Fibroblast of skin of left biceps (primary cell): ENCODE results near the gene EEIG2.
"Not testable (repeated sequence)": the region's sequence is repeated elsewhere in the genome, so short reads cannot be mapped to it uniquely, and the experiment has no call there.

ENCODE experiments used
- DNase-seq, 2 experiments: peaks; one replicate each; pipeline ENCODE4 v3.0.0-alpha.2; 2013; ENCODE audit warnings: low read depth in 2 of 2

The EEIG2 gene

GRCh38 chr1:108559215-108560186, at the start of gene EEIG2:
TSS of gene EEIG2 (plus strand) at chr1:108560100. CDS start at chr1:108560429, 329 bp downstream.
- DNase-seq: peak; percentile 64 to 72

- no peak for DNase-seq
Observed at GRCh38 chr1:108511764-108512163, 48.1 kb upstream of the EEIG2 start.

- DNase-seq: peak in 1 of 2 experiments; percentile 4
Observed at GRCh38 chr1:108512239-108513043, 47.5 kb upstream of the EEIG2 start.

GRCh38 chr1:108513044-108513415, 46.9 kb upstream of the EEIG2 start:
- no peak for DNase-seq

- not testable (repeated sequence) for DNase-seq
Observed at GRCh38 chr1:108513914-108514313, 46.0 kb upstream of the EEIG2 start.

GRCh38 chr1:108517301-108517897, 42.5 kb upstream of the EEIG2 start:
- not testable (repeated sequence) for DNase-seq

- DNase-seq: no peak
Observed at GRCh38 chr1:108521990-108522393, 37.9 kb upstream of the EEIG2 start.

GRCh38 chr1:108523829-108524228, 36.1 kb upstream of the EEIG2 start:
- DNase-seq: no peak

GRCh38 chr1:108524676-108525075, 35.2 kb upstream of the EEIG2 start:
- DNase-seq: no peak

- no peak for DNase-seq
Observed at GRCh38 chr1:108527135-108527534, 32.8 kb upstream of the EEIG2 start.

GRCh38 chr1:108527837-108528236, 32.1 kb upstream of the EEIG2 start:
- no peak for DNase-seq

- DNase-seq: no peak
Observed at GRCh38 chr1:108531444-108531843, 28.5 kb upstream of the EEIG2 start.

GRCh38 chr1:108532730-108533129, 27.2 kb upstream of the EEIG2 start:
- DNase-seq: no peak

GRCh38 chr1:108533351-108534083, 26.4 kb upstream of the EEIG2 start:
- DNase-seq: no peak

- DNase-seq: no peak
Observed at GRCh38 chr1:108534759-108535158, 25.1 kb upstream of the EEIG2 start.

GRCh38 chr1:108535315-108535897, 24.5 kb upstream of the EEIG2 start:
- DNase-seq: not testable (repeated sequence)

- not testable (repeated sequence) for DNase-seq
Observed at GRCh38 chr1:108536021-108536420, 23.9 kb upstream of the EEIG2 start.

- not testable (repeated sequence) for DNase-seq
Observed at GRCh38 chr1:108536791-108537190, 23.1 kb upstream of the EEIG2 start.

GRCh38 chr1:108537976-108538375, 21.9 kb upstream of the EEIG2 start:
- DNase-seq: no peak

GRCh38 chr1:108540977-108541376, 18.9 kb upstream of the EEIG2 start:
- no peak for DNase-seq

- DNase-seq: no peak
Observed at GRCh38 chr1:108541861-108542260, 18.0 kb upstream of the EEIG2 start.
